K562 (cell line): Measurements from ENCODE around the gene SANBR. TPM values are rescaled to one million over a fixed set of nuclear protein-coding genes. Genes with fewer than 3 reads are reported as not detected.

ENCODE experiments used
- BHLHE40 ChIP-seq: IDR thresholded peaks from 2 replicates; pipeline ENCODE4 v1.6.1; 2011; ENCODE audit warnings: low read length, improper control_type of control experiment
- CXXC5 ChIP-seq: fragments of 250-450 bp; sonication (Bioruptor Pico); IDR thresholded peaks from 2 replicates; pipeline ENCODE4 v1.8.0; 2022; ENCODE audit warnings: inconsistent platforms, mild to moderate bottlenecking, moderate library complexity
- DIDO1 ChIP-seq: fragments of 450-650 bp; IDR thresholded peaks from 2 replicates; pipeline ENCODE4 v1.6.1; 2016; ENCODE audit warnings: low read depth, missing biosample characterization, missing genetic modification characterization
- GATAD2A ChIP-seq: fragments of 450-650 bp; IDR thresholded peaks from 2 replicates; pipeline ENCODE4 v1.6.1; 2017
- HNRNPH1 ChIP-seq: fragments of 200-400 bp; formaldehyde crosslinking; optimal IDR thresholded peaks from 2 replicates; pipeline ENCODE3; 2017; ENCODE audit warnings: low read depth, mild to moderate bottlenecking, low read length, moderate library complexity
- MCM5 ChIP-seq: fragments of 450-650 bp; IDR thresholded peaks from 2 replicates; pipeline ENCODE4 v1.6.1; 2016; ENCODE audit warnings: low read depth
- MTA1 ChIP-seq: fragments of 450-650 bp; IDR thresholded peaks from 2 replicates; pipeline ENCODE4 v1.6.1; 2017; ENCODE audit warnings: borderline replicate concordance
- NFATC3 ChIP-seq: fragments of 450-650 bp; IDR thresholded peaks from 2 replicates; pipeline ENCODE4 v1.6.1; 2017; ENCODE audit warnings: mild to moderate bottlenecking
- PML ChIP-seq: IDR thresholded peaks from 2 replicates; pipeline ENCODE4 v1.6.1; 2012; ENCODE audit warnings: low read length, inconsistent platforms
- PTRF ChIP-seq: fragments of 450-650 bp; IDR thresholded peaks from 2 replicates; pipeline ENCODE4 v1.6.1; 2016; ENCODE audit warnings: mild to moderate bottlenecking, missing genetic modification characterization, missing compliant biosample characterization
- RHOXF2B ChIP-seq: fragments of 250-450 bp; sonication (Bioruptor Pico); conservative IDR thresholded peaks from 2 replicates; pipeline ENCODE4 v1.5.1; 2021
- SAFB ChIP-seq: fragments of 200-400 bp; formaldehyde crosslinking; IDR thresholded peaks from 2 replicates; pipeline ENCODE4 v1.6.1; 2017; ENCODE audit warnings: low read depth, low read length, borderline replicate concordance
- SMARCE1 ChIP-seq: fragments of 450-650 bp; IDR thresholded peaks from 2 replicates; pipeline ENCODE4 v1.7.1; 2016; ENCODE audit warnings: mild to moderate bottlenecking
- STAG1 ChIP-seq: sonication (generic); formaldehyde crosslinking; IDR thresholded peaks from 2 replicates; pipeline ENCODE4 v1.5.0; 2020; ENCODE audit warnings: missing genetic modification reagents, borderline replicate concordance
- STAT5A ChIP-seq: IDR thresholded peaks from 2 replicates; pipeline ENCODE4 v1.6.1; 2012; ENCODE audit warnings: low read length, inconsistent platforms, borderline replicate concordance
- STAT5B ChIP-seq: fragments of 250-450 bp; sonication (Bioruptor Pico); IDR thresholded peaks from 2 replicates; pipeline ENCODE4 v1.8.0; 2021; ENCODE audit warnings: mild to moderate bottlenecking, inconsistent platforms
- ZNF224 ChIP-seq: sonication (generic); formaldehyde crosslinking; IDR thresholded peaks from 2 replicates; pipeline ENCODE4 v1.8.0; 2022; ENCODE audit warnings: mild to moderate bottlenecking, missing genetic modification reagents
- ZNF24 ChIP-seq: fragments of 450-650 bp; IDR thresholded peaks from 2 replicates; pipeline ENCODE4 v1.6.1; 2016
- ZNF589 ChIP-seq: fragments of 200-800 bp; sonication (Bioruptor generic); IDR thresholded peaks from 2 replicates; pipeline ENCODE4 v1.6.1; 2016; ENCODE audit warnings: low read depth, missing genetic modification characterization, missing compliant biosample characterization
- ZNF668 ChIP-seq: fragments of 250-450 bp; sonication (Bioruptor Pico); IDR thresholded peaks from 2 replicates; pipeline ENCODE4 v1.8.0; 2022; ENCODE audit warnings: mild to moderate bottlenecking, inconsistent platforms
- ZNF785 ChIP-seq: fragments of 250-450 bp; sonication (Bioruptor Pico); IDR thresholded peaks from 2 replicates; pipeline ENCODE4 v1.4.0; 2020; ENCODE audit warnings: mild to moderate bottlenecking
- polyA plus RNA-seq, 8 experiments: library from polyadenylated mRNA; depleted of rRNA in 4 of 8; stranded (reverse) in 5 of 8; unstranded in 3 of 8; fragments of >200 nt; fragmentation: Nextera tagmentation in 2 of 8; fragmentation: Illumina TruSeq in 1 of 8; extraction: Ambion mirVana in 2 of 8; extraction: Trizol in 1 of 8; gene quantifications; 2 replicates each; pipeline versions ENCODE4 v1.2.1 to v1.2.3, GENCODE V29; 2011 to 2014; ENCODE audit warnings: inconsistent platforms in 1 of 8, missing spikeins in 1 of 8
- total RNA-seq, 7 experiments: library from RNA; depleted of rRNA in 6 of 7; stranded (reverse); fragments of >200 nt in 6 of 7; fragmentation: Illumina TruSeq in 2 of 7; extraction: Trizol in 2 of 7; gene quantifications; 2 replicates each; pipeline versions ENCODE4 v1.2.1 to v1.2.3, GENCODE V29; 2011 to 2021; ENCODE audit warnings: low replicate concordance in 1 of 7
- TF ChIP-seq, protein P1 (sequence below): IDR thresholded peaks from 3 replicates; pipeline ENCODE4 v1.6.1; 2011; ENCODE audit warnings: borderline replicate concordance, mild to moderate bottlenecking; ENCODE audit not compliant: insufficient read length, insufficient read depth
- TF ChIP-seq, protein P2 (sequence below): sonication (generic); formaldehyde crosslinking; IDR thresholded peaks from 2 replicates; pipeline ENCODE4 v1.8.1; 2023; ENCODE audit warnings: mild to moderate bottlenecking, missing genetic modification reagents
- TF ChIP-seq, protein P3 (sequence below): fragments of 450-650 bp; formaldehyde crosslinking; conservative IDR thresholded peaks from 2 replicates; pipeline ENCODE4 v1.4.0; 2022; ENCODE audit warnings: mild to moderate bottlenecking, missing genetic modification characterization
- TF ChIP-seq, protein P4 (sequence below), 3 experiments: fragments of 200-800 bp in 1 of 3; sonication (Bioruptor generic) in 1 of 3; sonication (generic) in 1 of 3; formaldehyde crosslinking in 1 of 3; IDR thresholded peaks; 2 replicates each; pipeline versions ENCODE4 v1.6.1 to v1.8.0; 2016 to 2022; ENCODE audit warnings: mild to moderate bottlenecking in 2 of 3, missing compliant biosample characterization in 2 of 3, missing genetic modification characterization in 2 of 3, missing genetic modification reagents in 1 of 3

Gene SANBR
- total and polyA plus RNA-seq, 9 of the 15 experiments (the other 6 are each of a cell fraction or from before 2014, with no cell fraction given): 1.5 to 7.7 (median 6.2) TPM

DNA sequence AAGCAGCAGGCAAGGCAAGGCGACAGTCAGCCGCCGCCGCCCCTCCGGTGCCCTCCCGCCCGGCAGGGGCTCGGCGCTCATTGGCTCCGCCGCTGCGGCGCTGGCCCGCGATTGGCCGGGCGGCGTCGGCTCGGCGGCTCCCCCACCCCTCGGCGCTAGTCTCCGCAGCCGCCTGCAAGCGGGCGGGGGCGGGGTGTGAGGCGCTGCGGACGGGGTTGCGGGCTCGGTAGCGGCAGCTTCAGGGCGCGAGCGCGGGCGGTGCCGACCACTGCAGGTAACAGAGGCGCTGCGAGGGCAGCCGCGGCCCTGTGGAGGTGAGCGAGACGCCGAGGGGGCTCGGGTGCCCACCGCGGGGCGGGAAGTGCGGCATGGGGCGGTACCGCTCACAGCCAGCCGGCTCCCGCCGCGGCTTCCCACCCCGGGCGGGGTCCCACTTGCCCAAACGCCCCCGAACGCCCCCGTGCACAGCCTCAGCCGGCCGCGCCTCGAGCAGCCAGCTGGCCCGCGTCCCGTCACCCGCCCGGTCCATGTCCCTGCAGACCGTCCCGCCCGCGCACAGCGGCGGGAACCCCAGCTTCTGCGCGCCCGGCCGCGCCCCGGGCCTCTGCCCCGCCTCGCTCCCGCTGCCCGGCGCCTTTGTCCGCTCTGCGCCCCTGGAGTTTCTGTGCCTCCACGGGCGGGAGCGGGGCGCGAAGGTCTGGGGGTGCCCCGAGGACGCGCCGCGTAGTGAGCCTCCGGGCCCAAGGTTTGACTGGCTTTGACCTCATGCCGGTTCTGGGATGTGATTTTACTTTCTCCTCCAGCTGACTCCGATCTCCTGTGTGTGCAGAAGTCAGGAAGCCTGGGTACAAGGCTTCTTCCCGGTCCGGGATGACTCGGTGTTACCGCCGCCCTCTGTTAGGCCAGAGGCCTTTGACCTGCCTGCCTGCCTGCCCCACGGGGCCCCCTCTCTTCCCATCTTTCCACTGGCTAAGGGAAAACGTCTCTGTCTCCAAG is at the start of gene SANBR (continued):
- TF ChIP-seq, protein P1, sequence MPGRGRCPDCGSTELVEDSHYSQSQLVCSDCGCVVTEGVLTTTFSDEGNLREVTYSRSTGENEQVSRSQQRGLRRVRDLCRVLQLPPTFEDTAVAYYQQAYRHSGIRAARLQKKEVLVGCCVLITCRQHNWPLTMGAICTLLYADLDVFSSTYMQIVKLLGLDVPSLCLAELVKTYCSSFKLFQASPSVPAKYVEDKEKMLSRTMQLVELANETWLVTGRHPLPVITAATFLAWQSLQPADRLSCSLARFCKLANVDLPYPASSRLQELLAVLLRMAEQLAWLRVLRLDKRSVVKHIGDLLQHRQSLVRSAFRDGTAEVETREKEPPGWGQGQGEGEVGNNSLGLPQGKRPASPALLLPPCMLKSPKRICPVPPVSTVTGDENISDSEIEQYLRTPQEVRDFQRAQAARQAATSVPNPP: no peak
- TF ChIP-seq CXXC5: peak; percentile 88
- no peak for TF ChIP-seq DIDO1 (tag)
- no peak for TF ChIP-seq RHOXF2B (CRISPR knock-in tag)
- TF ChIP-seq STAT5A: no peak
- TF ChIP-seq SAFB: no peak
- no peak for TF ChIP-seq ZNF785 (CRISPR knock-in tag)
- TF ChIP-seq BHLHE40: no peak
- TF ChIP-seq PML: no peak
- TF ChIP-seq, protein P2, sequence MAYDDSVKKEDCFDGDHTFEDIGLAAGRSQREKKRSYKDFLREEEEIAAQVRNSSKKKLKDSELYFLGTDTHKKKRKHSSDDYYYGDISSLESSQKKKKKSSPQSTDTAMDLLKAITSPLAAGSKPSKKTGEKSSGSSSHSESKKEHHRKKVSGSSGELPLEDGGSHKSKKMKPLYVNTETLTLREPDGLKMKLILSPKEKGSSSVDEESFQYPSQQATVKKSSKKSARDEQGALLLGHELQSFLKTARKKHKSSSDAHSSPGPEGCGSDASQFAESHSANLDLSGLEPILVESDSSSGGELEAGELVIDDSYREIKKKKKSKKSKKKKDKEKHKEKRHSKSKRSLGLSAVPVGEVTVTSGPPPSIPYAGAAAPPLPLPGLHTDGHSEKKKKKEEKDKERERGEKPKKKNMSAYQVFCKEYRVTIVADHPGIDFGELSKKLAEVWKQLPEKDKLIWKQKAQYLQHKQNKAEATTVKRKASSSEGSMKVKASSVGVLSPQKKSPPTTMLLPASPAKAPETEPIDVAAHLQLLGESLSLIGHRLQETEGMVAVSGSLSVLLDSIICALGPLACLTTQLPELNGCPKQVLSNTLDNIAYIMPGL: no peak
- TF ChIP-seq ZNF668 (CRISPR knock-in tag): no peak
- no peak for TF ChIP-seq ZNF589
- TF ChIP-seq, protein P3, sequence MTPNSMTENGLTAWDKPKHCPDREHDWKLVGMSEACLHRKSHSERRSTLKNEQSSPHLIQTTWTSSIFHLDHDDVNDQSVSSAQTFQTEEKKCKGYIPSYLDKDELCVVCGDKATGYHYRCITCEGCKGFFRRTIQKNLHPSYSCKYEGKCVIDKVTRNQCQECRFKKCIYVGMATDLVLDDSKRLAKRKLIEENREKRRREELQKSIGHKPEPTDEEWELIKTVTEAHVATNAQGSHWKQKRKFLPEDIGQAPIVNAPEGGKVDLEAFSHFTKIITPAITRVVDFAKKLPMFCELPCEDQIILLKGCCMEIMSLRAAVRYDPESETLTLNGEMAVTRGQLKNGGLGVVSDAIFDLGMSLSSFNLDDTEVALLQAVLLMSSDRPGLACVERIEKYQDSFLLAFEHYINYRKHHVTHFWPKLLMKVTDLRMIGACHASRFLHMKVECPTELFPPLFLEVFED (CRISPR knock-in tag): no peak
- TF ChIP-seq STAG1 (CRISPR knock-in tag): no peak
- no peak for TF ChIP-seq MCM5
- TF ChIP-seq, protein P4, sequence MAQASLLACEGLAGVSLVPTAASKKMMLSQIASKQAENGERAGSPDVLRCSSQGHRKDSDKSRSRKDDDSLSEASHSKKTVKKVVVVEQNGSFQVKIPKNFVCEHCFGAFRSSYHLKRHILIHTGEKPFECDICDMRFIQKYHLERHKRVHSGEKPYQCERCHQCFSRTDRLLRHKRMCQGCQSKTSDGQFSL (CRISPR knock-in tag; IDR thresholded peaks at IDR 0.05): no peak
- TF ChIP-seq, protein P4 (tag; IDR thresholded peaks at IDR 0.05): peak in 1 of 2 experiments; percentile 28; a peak in 1 of 4 replicates
- no peak for TF ChIP-seq STAT5B (CRISPR knock-in tag)
- TF ChIP-seq ZNF24: no peak
- no peak for TF ChIP-seq MTA1
- TF ChIP-seq GATAD2A: no peak
- TF ChIP-seq SMARCE1: no peak
- no peak for TF ChIP-seq PTRF (tag)
- no peak for TF ChIP-seq HNRNPH1
- no peak for TF ChIP-seq ZNF224
- TF ChIP-seq NFATC3: no peak
